Nephron (organoid): Measurements from ENCODE around the gene RPS16.
A peak's percentile ranks its signal among the peaks of the same experiment; 100 is the strongest.

Experiments
- H3K27ac Mint-ChIP-seq, 3 experiments: 2 replicates each; pipeline ENCODE4 v1.8.0; 2020; ENCODE audit warnings: mixed read lengths in 3 of 3, mild to moderate bottlenecking in 2 of 3, moderate library complexity in 1 of 3
- H3K27me3 Mint-ChIP-seq: 2 replicates; pipeline ENCODE4 v1.8.0; 2021; ENCODE audit warnings: low read depth, mild to moderate bottlenecking, moderate library complexity, mixed read lengths
- H3K36me3 Mint-ChIP-seq: 2 replicates; pipeline ENCODE4 v1.8.0; 2020; ENCODE audit warnings: low read depth, mixed read lengths
- H3K4me1 Mint-ChIP-seq: 2 replicates; pipeline ENCODE4 v1.8.0; 2020; ENCODE audit warnings: mixed read lengths
- H3K4me3 Mint-ChIP-seq, 3 experiments: 2 replicates each; pipeline ENCODE4 v1.8.0; 2020; ENCODE audit warnings: mild to moderate bottlenecking in 3 of 3, mixed read lengths in 3 of 3, moderate library complexity in 2 of 3
- H3K9me3 Mint-ChIP-seq: 2 replicates; pipeline ENCODE4 v1.8.0; 2020; ENCODE audit warnings: mixed read lengths
- TF ChIP-seq, protein P1 (sequence below), 3 experiments: fragments of 200-600 bp; sonication (generic); IDR thresholded peaks; one replicate each; pipeline ENCODE4 v1.5.0; 2021; ENCODE audit warnings: antibody characterized with exemption in 3 of 3; ENCODE audit not compliant: unreplicated experiment in 3 of 3

Gene RPS16

DNA sequence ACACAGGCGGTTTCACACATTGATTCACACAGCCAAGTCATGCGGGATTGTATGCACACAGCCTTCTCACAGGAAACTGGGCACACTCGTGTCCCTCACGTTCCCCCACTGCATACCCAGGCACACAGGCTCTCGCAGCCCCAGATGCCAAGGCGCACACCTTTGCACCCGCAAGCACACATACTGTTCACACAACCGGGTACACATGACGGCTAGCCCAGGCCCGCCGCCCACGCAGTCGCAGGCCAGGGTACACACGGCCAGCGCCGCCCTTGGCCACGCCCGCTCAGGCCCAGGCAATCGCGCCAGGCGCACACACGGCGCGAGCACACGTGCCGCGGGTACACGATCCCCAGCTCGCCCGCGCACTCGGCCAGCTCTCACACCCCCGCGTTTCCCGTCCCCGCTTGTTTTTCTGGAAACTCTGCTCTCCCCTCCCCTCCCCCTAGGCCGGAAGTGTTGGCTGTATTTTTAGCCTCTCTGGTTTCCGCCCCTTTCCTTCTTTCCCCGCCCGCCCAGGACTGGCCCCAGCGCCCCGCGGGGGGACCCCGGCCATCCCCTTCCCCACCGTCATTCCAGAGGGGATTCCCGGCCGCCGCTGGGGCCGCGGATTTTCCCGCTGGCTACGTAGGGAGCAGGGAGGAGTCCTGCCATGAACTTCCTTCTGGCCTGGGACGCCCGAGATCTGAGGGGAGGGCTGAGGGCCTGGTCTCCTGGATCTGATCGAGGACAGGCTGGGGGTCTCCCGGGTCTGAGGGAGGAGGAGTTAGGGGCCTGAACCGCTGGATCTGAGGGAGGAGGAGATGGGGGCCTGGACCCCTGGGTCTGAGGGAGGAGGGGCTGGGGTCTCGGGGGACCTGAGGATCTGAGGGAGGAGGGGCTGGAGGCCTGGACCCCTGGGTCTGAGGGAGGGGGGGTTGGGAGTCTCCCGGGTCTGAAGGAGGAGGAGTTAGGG lies 33.1 kb downstream of the RPS16 start:
- Mint-ChIP-seq H3K4me1 (peaks cover 28% of the 10 kb centered on the region), H3K27ac (peak overlapping the region; percentile 97 to 98 (median 98)), H3K36me3 (peaks cover 8% of the 10 kb centered on the region), H3K9me3 (no peaks in the 10 kb centered on the region), H3K27me3 (no peaks in the 10 kb centered on the region), H3K4me3 (peak overlapping the region; percentile 89 to 91 (median 90))
- TF ChIP-seq, protein P1, sequence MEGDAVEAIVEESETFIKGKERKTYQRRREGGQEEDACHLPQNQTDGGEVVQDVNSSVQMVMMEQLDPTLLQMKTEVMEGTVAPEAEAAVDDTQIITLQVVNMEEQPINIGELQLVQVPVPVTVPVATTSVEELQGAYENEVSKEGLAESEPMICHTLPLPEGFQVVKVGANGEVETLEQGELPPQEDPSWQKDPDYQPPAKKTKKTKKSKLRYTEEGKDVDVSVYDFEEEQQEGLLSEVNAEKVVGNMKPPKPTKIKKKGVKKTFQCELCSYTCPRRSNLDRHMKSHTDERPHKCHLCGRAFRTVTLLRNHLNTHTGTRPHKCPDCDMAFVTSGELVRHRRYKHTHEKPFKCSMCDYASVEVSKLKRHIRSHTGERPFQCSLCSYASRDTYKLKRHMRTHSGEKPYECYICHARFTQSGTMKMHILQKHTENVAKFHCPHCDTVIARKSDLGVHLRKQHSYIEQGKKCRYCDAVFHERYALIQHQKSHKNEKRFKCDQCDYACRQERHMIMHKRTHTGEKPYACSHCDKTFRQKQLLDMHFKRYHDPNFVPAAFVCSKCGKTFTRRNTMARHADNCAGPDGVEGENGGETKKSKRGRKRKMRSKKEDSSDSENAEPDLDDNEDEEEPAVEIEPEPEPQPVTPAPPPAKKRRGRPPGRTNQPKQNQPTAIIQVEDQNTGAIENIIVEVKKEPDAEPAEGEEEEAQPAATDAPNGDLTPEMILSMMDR (IDR thresholded peaks at IDR 0.05; ENCODE audit: unreplicated experiment in 3 of 3), result no peak

DNA sequence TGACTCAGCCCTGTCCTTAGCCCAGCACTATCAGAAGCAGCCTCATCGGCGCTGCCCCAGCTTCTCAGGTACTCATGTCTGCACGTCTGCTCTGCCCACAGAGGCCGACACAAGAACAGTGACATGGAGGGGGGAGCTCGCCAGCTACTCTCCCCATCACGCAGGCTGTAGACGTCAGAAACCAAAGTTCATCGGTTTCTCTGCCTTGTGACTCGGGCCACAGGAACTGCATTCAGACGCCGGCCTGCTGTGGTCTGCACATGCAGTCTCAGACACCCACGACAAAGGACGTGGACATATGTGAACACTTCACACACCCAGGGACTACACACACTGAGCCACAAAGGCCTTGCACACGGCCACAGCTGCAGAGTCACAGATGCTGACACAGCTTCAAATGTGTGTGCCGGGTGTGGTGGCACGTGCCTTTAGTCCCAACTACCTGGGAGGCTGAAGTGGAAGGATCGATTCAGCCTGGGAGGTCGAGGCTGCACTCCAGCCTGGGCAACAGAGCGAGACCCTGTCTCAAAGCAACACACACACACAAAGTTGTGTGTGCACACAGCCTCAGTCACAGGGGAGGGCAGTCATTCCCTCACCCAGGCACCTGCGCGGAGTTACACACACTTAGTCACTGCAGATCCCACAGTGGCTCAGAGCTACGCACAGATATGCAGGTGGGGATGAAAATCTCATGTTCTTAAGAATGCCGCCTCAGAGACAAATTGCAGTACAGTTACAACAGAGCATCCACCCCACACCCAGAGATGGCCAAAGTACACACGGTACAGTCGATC lies 34.0 kb downstream of the RPS16 start:
- peaks cover 8% of the 10 kb centered on the region for H3K36me3 Mint-ChIP-seq
- H3K4me3 Mint-ChIP-seq, result peak overlapping the region; percentile 89 to 91 (median 90)
- TF ChIP-seq, protein P1 (IDR thresholded peaks at IDR 0.05; ENCODE audit: unreplicated experiment in 3 of 3), result no peak
- no peaks in the 10 kb centered on the region for H3K27me3 Mint-ChIP-seq
- peaks cover 28% of the 10 kb centered on the region for H3K4me1 Mint-ChIP-seq
- H3K9me3 Mint-ChIP-seq, result no peaks in the 10 kb centered on the region
- peak overlapping the region; percentile 97 to 98 (median 98) for H3K27ac Mint-ChIP-seq

DNA sequence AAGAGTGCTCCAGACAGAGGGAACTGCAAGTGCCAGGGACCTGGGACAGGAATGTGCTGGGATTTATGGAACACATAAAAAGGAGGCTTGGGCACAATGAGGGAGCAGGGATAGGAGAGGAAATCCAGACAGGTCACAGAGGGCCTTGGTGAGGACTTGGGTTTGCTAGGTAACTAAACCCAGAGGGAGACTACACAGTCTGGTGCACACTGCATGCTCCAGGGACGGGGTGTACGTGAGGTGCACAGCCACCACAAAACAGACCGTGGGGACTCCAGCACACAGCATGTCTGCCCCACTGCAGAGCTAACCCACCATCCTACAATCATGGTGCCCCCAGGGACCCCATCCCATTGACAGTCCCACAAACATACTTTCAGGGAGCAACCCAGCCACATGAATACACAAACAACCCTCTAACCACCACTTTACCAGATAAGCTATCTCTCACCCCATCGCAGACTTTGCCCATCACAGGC lies 34.6 kb downstream of the RPS16 start:
- peak overlapping the region; percentile 89 to 91 (median 90) for H3K4me3 Mint-ChIP-seq
- H3K27ac Mint-ChIP-seq, result peak overlapping the region; percentile 97 to 98 (median 98)
- peaks cover 8% of the 10 kb centered on the region for H3K36me3 Mint-ChIP-seq
- H3K27me3 Mint-ChIP-seq, result no peaks in the 10 kb centered on the region
- TF ChIP-seq, protein P1 (IDR thresholded peaks at IDR 0.05; ENCODE audit: unreplicated experiment in 3 of 3), result no peak
- H3K4me1 Mint-ChIP-seq, result peaks cover 24% of the 10 kb centered on the region
- H3K9me3 Mint-ChIP-seq, result no peaks in the 10 kb centered on the region

DNA sequence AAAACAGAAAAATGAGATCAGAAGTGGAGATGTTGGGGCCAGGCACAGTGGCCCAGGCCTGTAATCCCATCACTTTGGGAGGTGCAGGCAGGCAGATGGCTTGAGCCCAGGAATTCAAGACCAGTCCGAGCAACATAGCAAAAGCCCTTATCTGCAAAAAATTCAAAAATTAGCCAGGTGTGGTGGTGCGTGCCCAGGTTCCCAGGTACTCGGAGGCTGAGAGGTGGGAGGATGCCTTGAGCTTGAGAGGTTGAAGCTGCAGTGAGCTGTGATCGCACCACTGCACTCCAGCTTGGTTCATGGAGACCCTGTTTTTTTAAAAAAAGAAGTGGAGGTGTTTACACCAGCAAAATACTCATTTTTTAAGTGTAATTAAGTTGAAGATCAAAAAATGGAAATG lies 35.7 kb downstream of the RPS16 start:
- H3K9me3 Mint-ChIP-seq, result no peaks in the 10 kb centered on the region
- TF ChIP-seq, protein P1 (IDR thresholded peaks at IDR 0.05; ENCODE audit: unreplicated experiment in 3 of 3), result no peak
- peak overlapping the region in 2 of 3 experiments; percentile 10 to 52 for H3K4me3 Mint-ChIP-seq
- peaks cover 22% of the 10 kb centered on the region for H3K4me1 Mint-ChIP-seq
- no peaks in the 10 kb centered on the region for H3K27me3 Mint-ChIP-seq
- H3K27ac Mint-ChIP-seq, result peak overlapping the region; percentile 20 to 97 (median 26)
- H3K36me3 Mint-ChIP-seq, result peaks cover 16% of the 10 kb centered on the region

DNA sequence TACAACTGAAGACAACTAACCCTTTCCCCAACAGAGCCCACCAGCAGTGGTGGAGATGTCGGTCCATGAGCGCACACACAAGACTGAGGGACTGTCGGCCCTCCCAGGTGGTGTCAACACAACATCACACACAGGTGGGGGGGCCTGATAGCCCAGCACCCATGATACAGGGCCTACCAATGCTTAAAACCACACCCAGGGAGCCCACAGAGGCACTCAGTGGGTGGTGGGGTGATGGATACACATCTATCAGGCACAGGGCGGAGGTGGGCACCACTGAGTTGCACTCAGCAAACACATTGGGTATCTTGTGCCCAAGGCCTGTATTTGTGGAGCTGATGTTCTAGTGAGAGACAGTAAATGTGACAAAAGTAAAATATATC lies 36.1 kb downstream of the RPS16 start:
- TF ChIP-seq, protein P1 (IDR thresholded peaks at IDR 0.05; ENCODE audit: unreplicated experiment in 3 of 3), result no peak

More for the DNA sequence above, 36.1 kb downstream of the RPS16 start:
- Mint-ChIP-seq H3K27me3 (no peaks in the 10 kb centered on the region), H3K4me1 (peaks cover 22% of the 10 kb centered on the region), H3K36me3 (peaks cover 18% of the 10 kb centered on the region), H3K27ac (peak overlapping the region; percentile 20 to 97 (median 26)), H3K9me3 (no peaks in the 10 kb centered on the region), H3K4me3 (peak overlapping the region in 2 of 3 experiments; percentile 10 to 52)
